ENCODE data around the gene CEP170.
"Not testable (repeated sequence)": the region's sequence is repeated elsewhere in the genome, so short reads cannot be mapped to it uniquely, and the experiment has no call there.

CEP170 gene

DNA sequence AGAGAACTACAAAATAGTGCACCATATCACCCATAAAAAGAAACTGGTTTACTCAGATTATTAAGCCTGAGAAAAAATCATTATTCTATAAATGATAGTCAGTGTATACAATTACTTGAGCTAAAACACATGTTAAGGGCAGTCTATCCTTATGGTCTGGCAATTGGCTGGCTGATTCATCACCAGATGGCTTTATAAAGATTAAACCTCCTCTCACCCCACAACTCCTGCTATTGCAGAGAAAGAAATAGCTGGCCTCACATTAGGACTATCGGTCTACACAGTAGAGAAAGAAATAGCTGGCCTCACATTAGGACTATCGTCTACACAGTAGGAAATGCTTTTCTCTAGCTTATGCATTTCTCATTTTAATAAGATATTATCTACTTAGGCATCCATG is 21.2 kb downstream of the CEP170 start:
- DNase-seq (ENCODE audit: low read depth), result no peak

DNA sequence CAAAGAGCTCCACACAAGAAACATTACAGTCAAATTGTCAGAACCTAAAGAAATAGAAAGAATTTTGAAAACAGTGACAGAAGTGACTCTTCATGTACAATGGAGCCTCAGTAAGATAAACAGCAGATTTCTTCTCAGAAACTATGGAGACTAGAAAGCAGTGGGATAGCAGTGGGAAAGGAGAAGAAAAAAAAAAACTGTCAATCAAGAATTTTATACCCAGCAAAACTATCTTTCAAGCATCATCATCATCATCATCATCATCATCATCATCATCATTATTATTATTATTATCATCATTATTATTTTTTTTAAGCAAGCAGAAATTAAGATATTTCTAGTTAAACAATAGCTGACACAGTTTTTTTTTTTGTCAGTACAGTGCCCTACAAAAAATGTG is 24.2 kb downstream of the CEP170 start:
- DNase-seq (ENCODE audit: low read depth), result no peak

DNA sequence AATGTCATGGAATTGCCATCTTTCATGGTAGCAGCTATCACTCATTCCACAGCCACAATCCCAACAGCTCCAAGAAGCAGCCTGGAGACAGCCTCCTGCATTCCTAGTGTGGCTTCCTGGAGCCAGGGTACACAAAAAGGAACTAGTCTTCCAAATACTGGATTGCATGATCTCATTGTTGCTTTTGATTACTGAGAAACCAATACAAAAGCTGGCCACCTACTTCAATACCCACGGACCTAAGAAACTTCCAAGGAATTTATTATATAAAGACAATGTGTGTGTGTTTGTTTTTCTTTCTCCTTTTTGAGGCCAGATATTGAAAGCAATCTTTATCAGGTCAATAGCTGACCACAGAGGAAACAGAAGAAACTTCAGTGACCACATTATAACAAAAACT is 25.6 kb downstream of the CEP170 start:
- no peak for DNase-seq (ENCODE audit: low read depth)

DNA sequence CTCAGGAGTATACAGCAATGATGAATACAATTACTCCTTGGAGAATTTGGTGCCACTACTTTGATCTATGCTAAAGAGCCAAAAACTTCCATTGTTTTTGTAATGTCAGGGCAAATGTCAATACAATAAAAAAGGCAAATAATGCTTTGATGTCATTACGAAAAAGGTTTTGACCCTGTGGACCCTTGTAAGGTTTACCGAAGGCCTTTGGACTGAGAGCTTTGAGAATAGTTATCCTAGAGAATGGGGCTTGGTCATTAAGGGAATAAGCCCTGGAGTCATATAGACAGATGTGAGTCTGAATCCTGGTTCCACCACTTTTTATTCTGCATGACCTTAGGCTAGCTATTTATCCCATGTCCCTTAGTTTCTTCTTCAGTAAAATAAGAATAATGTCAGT is 27.5 kb downstream of the CEP170 start:
- DNase-seq (ENCODE audit: low read depth), result no peak

DNA sequence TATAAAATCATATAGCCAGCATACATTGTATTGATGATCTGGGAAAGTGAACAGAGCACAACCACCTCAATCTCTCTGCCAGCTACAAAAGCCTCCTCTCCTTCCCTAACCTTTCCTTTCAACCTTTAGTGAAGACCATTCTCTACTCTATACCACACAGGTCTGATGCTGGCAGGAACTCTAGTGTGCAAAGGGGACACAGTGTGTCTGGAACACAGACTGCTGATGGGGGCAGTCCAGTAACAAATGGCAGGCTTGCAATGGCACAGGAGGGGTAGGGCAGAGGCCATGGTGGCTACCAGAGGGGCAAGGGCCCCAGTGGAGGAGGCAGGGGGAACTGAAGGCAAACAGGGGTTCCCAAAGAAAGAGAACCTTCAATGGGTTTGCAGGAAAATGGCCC is 37.0 kb downstream of the CEP170 start:
- DNase-seq (ENCODE audit: low read depth), result no peak

DNA sequence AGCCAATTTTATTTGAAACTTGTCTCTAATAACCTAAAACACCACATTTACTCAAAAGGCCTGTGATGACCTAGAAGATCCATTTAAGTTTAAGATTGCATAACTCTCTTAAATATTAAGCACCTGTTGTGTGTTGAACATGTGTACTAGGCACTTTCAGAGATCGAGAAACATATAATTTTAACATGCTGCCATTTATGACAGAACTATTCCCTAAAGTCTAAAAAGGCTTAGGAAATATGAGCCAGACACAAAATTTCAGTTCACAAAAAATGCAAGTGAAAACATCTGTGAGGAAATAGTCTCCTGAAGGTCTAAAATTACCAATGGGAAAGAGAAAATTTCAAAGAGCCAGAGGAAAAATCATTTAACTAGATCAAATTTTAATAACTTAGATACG is 37.7 kb downstream of the CEP170 start:
- no peak for DNase-seq (ENCODE audit: low read depth)

DNA sequence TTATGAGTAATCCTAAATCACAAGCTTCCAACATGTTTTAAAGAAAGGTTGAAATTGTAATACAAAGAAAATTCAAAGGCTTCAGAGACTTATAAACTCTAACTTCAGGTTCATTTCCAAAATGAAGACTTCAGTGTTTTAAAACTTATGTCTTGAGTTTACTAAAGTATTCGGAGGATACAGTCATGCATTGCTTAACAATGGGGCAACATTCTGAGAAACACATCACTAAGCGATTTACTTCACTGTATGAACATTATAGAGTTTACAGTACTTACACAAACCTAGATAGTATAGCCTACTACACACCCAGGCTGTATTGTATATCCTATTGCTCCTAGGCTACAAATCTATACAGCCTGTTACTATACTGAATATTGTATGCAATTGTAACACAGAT is 38.3 kb downstream of the CEP170 start:
- no peak for DNase-seq (ENCODE audit: low read depth)

DNA sequence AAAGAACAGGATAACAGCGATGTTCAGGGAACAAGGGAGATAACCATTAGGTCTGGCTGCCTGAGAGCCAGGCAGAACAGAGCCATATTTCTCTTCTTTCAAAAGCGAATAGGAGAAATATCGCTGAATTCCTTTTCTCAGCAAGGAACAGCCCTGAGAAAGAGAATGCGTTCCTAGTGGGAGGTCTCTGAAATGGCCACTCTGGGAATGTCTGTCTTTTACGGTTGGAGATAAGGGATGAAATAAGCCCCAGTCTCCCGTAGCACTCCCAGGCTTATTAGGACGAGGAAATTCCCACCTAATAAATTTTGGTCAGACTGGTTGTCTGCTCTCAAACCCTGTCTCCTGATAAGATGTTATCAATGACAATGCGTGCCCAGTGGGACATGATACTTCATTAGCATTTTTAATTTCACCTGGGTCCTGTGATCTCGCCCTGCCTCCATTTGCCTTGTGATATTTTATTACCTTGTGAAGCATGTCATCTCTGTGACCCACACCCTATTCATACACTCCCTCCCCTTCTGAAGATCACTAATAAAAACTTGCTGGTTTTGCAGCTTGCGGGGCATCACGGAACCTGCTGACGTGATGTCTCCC is 39.7 kb downstream of the CEP170 start:
- DNase-seq (ENCODE audit: low read depth), result not testable (repeated sequence)

DNA sequence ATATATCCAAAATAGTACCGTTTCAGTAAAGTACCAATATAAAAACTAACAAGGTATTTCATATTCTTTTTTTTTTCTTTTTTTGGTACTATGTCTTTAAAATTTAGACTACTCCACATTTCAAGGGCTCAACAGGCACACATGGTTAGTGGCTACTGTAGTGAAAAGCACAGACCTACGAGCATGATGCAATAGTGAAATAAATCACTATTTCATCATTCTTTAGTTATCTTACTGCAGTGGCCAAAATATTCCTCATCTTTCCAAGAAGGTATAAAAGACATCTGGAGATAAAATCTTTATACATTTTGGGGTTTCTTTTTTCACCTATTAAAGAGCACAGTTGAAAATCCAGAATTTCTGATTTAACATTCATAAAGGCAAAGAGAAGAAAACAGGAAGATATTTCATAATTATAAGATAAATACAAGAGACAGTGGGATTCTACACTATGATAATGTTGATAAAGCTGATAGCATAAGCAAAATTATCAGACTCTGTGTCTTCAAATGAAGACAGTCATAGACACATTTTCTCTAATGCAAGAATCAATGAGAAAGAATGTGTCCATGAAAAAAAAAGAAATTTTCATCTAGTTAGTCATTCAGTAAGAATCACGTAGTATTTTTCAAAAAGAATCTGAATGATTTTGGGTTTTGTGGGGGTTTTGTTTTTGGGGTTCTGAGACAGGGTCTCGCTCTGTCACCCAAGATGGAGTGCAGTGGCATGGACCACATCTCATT is 41.9 kb downstream of the CEP170 start:
- DNase-seq (ENCODE audit: low read depth), result no peak

DNA sequence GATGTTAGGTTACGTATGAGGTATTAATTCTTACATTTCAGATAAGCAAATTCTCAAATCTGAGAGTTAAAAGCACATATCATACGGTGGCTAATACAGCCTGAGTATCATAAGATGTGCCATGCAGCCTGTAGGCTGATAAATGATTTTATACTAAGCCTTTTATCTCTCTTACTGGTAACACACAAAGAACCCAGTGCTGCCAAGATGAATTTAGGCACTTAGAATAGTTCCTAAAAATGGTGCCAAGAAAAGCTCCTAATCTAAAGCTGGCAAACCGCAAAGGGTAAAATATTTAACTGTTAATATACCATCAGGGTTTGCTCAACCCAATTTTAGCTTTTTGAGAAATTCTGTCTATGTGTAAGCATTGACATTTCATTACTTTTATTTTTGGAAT is 43.1 kb downstream of the CEP170 start:
- not testable (repeated sequence) for DNase-seq (ENCODE audit: low read depth)

DNA sequence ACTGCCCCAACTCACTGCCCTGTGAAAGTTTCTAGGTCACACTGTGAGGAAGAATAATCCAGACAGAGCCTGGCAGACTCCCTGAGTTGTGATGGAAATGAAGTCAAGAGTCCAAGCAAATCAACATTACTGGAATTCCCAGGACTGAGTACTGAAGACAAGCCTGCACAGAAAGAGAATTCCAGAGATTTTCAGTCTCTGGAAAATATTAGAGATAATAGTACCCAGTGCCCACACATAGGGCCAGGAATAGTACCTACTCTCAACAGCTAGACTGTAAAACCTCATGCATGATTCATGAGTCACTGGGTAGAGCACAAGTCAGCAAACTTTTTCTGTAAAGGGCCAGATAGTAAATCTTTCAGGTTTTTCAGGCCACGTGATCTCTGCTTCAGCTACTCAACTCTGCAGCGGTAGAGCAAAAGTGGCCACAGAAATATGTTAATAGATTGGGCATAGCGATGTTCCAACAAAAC is 50.0 kb downstream of the CEP170 start:
- not testable (repeated sequence) for DNase-seq (ENCODE audit: low read depth)

DNA sequence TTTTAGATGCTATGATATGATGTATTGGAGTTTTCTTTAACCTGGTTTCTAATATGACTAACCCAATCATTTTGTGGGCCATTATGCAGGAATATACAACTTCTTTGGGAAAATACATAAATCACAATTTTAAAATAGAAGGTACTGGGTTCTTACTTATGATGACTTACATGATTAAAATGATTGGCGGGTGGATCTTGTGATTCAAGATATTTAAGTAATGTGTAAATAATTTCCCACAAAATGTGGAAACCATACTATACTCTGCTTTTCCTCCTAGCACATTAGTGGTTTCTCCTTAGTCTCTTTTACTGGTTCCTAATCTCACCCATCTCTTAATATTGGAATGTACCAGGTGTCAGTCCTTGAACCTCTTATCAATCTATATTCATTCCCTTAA is 50.7 kb downstream of the CEP170 start:
- not testable (repeated sequence) for DNase-seq (ENCODE audit: low read depth)

DNA sequence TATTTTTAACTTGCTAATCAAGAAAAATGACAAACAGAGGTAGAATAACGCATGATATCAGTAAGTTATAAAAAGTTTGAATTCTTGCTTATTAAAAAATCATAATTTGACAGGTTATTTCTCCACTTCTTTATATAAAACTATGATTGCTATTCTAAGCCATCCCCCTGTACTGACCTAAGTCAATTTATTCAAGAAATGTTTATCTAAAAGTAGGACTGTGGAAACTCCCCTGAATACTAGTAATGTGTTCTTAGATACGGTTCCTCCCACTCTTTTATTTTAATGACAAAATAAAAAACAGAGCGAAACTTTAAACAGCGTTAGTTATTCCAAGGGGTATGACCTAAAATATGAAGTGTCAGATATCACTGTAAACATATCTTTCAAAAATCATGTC is 51.9 kb downstream of the CEP170 start:
- not testable (repeated sequence) for DNase-seq (ENCODE audit: low read depth)

DNA sequence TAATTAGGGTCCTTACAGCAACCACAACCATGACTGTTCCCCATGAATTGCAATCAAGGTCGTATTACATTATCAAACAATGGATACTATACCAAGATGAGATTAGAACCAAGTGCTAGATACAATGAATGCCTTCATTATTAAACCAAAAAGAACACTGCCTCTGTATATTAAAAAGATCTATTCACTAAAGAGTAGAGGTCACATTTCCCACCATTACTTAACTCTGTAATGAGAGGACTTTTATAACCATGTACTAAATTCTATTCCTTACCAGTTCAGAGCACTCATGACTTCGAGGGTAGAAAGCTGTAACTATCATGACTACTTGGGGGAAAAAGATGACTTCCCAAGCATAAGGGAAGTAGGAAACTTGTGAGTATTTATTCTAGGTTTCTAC is 53.8 kb downstream of the CEP170 start:
- DNase-seq (ENCODE audit: low read depth), result not testable (repeated sequence)

DNA sequence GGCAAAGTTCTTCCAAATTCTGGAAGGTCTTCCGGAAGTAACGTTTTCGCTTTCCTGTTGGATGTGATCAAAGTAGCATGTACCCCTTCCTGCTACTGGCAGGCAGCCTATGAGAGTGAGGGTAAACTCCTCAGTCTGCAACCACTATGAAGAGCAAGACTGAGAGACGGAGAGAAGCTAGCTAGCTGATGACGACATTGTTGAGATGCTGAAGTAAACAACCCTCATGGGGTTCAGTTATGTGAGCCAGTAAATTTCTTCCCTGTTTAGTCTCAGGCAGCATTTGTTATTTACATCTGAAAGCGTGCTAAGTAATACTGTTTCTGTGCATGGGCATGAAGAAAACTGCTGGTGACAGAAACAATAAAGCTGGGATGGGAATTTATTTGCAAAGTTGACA is 57.6 kb downstream of the CEP170 start:
- not testable (repeated sequence) for DNase-seq (ENCODE audit: low read depth)

DNA sequence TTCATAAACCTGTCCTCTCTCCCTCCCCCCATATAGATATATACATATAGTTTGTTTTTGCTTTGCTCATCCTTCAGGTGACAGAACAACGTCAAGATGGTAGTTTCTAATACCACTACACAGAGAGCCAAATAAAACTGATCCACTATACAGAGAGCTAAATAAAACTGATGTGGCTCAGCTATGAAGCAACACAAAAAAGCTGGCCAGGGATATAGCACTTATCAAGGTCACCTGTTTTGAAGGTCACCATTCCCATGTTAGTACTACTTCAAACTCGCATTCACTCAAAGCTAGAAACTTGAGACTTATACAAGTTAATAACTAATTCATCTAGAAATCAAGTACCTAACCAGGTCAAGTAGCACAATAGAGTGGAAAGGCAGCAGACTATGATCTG is 61.8 kb downstream of the CEP170 start:
- DNase-seq (ENCODE audit: low read depth), result not testable (repeated sequence)

DNA sequence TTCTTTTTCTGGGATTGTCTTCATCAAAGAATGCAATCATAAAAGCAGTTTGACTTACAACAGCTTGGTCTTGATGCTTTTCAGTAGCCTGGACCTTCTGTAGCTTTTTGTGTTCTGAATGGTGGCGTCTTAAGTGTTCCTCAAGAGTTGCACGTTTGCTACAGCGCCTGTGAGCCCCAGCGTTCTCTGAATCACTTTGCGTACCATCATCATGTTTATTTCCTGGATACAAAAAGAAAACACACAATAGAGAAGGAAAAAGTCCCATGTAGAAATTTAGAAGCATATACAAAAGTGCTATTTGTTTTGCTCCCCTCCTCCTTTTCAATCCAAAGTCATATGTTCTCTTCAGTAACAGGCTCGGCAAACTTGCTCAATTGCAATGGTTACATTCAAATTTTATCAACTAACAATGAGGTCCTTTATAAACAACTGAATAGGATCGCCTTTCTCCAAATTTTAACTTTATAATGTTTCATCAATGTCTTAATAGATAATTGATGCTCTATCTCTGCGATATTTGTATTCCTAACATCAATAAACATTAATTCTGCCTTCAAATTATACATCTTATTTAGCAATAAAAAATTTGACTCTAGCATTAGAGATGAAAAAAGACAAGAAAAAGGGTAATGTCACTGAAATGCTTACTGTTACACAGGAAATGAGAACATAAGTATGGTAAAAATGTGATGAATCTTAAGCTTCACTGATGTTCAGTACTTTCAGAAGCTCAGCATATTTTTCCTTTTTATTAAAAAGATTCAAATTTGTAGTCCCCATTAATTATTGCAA is 68.7 kb downstream of the CEP170 start:
- DNase-seq (ENCODE audit: low read depth), result not testable (repeated sequence)

DNA sequence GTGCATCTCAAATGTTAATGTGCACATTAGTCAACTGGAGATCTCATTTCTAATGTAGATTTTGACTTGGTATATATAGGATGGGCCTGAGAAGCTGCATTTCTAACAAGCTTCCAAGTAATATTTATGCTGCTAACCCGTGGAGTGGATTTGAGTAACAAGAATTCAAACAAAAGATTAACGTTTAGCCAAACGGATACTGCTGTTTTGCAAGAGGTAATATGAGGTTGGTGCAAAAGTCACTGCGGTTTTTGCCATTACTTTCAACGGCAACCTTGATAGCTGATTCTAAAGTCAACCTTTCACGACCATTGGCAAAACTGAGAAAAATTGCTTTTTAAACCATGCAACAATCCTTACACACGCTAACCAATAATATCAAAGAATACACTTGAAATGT is 70.3 kb downstream of the CEP170 start:
- DNase-seq (ENCODE audit: low read depth), result not testable (repeated sequence)

DNA sequence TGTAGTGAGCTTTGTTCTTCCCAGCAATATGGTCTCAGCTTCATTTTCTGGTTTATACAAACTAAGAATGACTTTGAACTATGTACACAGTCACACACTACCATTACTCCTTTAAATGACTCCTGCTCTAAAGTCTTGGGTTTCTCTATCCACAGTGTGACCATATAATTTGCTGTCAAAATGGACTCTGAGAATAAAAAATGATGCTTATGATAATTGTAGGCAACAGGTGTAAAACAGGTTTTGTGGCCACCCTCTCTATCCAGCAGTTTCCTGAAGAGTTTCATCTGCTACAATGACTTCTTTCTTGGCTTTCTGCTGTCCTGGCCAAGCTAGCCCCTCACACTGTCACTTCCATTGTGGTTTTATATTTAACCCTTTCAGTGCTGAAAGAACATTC is 71.4 kb downstream of the CEP170 start:
- not testable (repeated sequence) for DNase-seq (ENCODE audit: low read depth)

DNA sequence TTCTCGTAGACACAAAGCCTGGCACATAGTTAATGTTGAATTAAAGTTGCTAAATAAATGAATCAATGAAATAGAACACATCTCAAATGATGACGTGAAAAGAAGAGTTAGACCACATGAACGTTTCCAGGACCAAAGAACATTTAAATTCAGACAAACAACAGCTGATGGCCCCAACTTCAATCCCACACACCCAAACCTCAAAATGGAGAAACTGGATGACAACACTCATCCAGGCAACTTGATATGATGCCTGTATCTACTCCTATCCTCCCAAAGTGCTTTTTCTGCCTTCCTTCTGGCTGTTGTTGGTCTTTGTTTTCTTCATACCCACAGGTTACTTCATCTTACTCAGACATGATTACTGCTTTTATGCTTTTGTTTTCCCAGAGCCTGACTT is 71.9 kb downstream of the CEP170 start:
- DNase-seq (ENCODE audit: low read depth), result not testable (repeated sequence)

DNA sequence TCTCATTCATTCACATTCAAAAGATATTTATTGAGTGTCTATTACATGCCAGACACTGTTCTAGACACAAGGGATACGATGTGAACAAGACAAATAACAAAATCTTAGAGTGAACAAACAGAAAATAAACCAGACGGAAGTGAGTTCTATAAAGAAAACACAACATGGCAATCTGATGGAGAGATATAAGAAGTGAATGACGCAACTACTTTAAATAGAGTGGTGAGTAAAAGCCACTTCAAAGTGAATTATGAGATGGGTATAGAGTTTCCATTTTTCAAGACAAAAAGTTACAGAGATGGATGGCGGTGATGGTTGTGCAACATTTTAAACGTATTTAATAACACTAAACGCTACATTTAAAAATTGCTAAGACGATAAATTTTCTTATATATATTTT is 75.4 kb downstream of the CEP170 start:
- DNase-seq (ENCODE audit: low read depth), result no peak

DNA sequence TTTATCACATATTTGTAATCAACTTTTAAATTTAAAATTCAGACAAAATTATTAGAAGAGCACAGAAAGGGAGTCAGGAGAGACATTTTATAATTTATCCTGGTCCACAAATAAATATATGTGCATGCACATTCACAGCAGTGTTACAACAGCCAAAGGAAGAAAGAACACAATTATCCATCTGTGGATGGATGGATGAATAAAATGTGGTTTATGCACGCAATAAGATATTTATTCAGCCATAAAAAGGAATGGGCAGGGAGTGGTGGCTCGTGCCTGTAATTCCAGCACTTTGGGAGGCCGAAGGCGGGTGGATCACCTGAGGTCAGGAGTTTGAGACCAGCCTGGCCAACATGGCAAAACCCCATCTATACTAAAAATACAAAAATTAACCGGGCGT is 77.3 kb downstream of the CEP170 start:
- DNase-seq (ENCODE audit: low read depth), result not testable (repeated sequence)

All from stimulated activated CD8-positive, alpha-beta memory T cell treated with anti-CD3 and anti-CD28 coated beads, Interleukin-15, amount 100 ng/mL, for 1 hour (primary cell).